Body of pancreas (tissue), 4 donors: ENCODE data around the gene MTA1.

Experiments used
- CTCF ChIP-seq, 7 experiments: fragments of 450-650 bp in 4 of 7; fragments of 200-600 bp in 3 of 7; sonication (generic) in 3 of 7; IDR thresholded peaks; one replicate each; pipeline ENCODE4 v1.5.1; 2016 to 2019; ENCODE audit warnings: antibody characterized with exemption in 7 of 7
- POLR2A ChIP-seq, 3 donors: fragments of 450-650 bp; IDR thresholded peaks; one replicate each; pipeline ENCODE4 v1.6.1; 2016; ENCODE audit warnings: antibody characterized with exemption in 3 of 3, mild to moderate bottlenecking in 2 of 3

GRCh38 chr14:105439710-105440553 is 20.3 kb downstream of the MTA1 start:
- TF ChIP-seq CTCF (IDR thresholded peaks at IDR 0.05) (no peak), POLR2A (IDR thresholded peaks at IDR 0.05) (no peak)
